WTC11 (cell line): ENCODE measurements around the gene SH3BGR. TPM values are rescaled to one million over a fixed set of nuclear protein-coding genes. Genes with fewer than 3 reads are reported as not detected.

Source experiments
- ATAC-seq: fragments of 200-7000 bp; cut with Tn5 transposase; 2 replicates; pipeline ENCODE4 v1.10.0; 2021; ENCODE audit warnings: mild to moderate bottlenecking, moderate library complexity
- CTCF ChIA-PET: fragments of 300-600 bp; sonication (Branson Sonifier 250); formaldehyde crosslinking; loops from one replicate; lab custom pipeline; 2021; ENCODE audit warnings: antibody characterized with exemption; lab: Charles Lee
- POLR2A ChIA-PET: fragments of 350-600 bp; sonication (Branson Sonifier 250); formaldehyde crosslinking; loops from one replicate; lab custom pipeline; 2021; ENCODE audit warnings: antibody characterized with exemption; lab: Charles Lee
- DNase-seq: peaks from one replicate; pipeline ENCODE4 v3.0.0; 2021; ENCODE audit warnings: low spot score
- H3K27ac Mint-ChIP-seq: 2 replicates; pipeline ENCODE4 v1.8.0; 2021; ENCODE audit warnings: mixed read lengths
- H3K27me3 Mint-ChIP-seq: 2 replicates; pipeline ENCODE4 v1.8.0; 2021; ENCODE audit warnings: low read depth, mild to moderate bottlenecking, moderate library complexity, mixed read lengths
- H3K36me3 Mint-ChIP-seq: 2 replicates; pipeline ENCODE4 v1.8.0; 2021; ENCODE audit warnings: mixed read lengths
- H3K4me1 Mint-ChIP-seq: 2 replicates; pipeline ENCODE4 v1.8.0; 2022; ENCODE audit warnings: mixed read lengths
- H3K4me3 Mint-ChIP-seq: 2 replicates; pipeline ENCODE4 v1.8.0; 2021; ENCODE audit warnings: mild to moderate bottlenecking, moderate library complexity, mixed read lengths
- H3K9me3 Mint-ChIP-seq: 2 replicates; pipeline ENCODE4 v1.8.0; 2021; ENCODE audit warnings: mixed read lengths
- ATF2 ChIP-seq: sonication (generic); formaldehyde crosslinking; IDR thresholded peaks from 2 replicates; pipeline ENCODE4 v1.8.1; 2022; ENCODE audit warnings: low read depth, missing genetic modification reagents, borderline replicate concordance
- CDX4 ChIP-seq: fragments of 250-450 bp; sonication (Bioruptor Pico); IDR thresholded peaks from 2 replicates; pipeline ENCODE4 v1.9.0; 2021; ENCODE audit warnings: moderate library complexity, mild to moderate bottlenecking, inconsistent platforms, borderline replicate concordance
- E2F5 ChIP-seq: sonication (generic); formaldehyde crosslinking; IDR thresholded peaks from 2 replicates; pipeline ENCODE4 v1.8.1; 2022; ENCODE audit warnings: mild to moderate bottlenecking, moderate library complexity, missing genetic modification reagents
- ETV6 ChIP-seq: sonication (generic); formaldehyde crosslinking; IDR thresholded peaks from 2 replicates; pipeline ENCODE4 v1.8.1; 2022; ENCODE audit warnings: mild to moderate bottlenecking, missing genetic modification reagents
- HMGXB4 ChIP-seq: sonication (generic); formaldehyde crosslinking; IDR thresholded peaks from 2 replicates; pipeline ENCODE4 v1.8.1; 2023; ENCODE audit warnings: mild to moderate bottlenecking, moderate library complexity, missing genetic modification reagents
- JAZF1 ChIP-seq: fragments of 250-450 bp; sonication (Bioruptor Pico); IDR thresholded peaks from 2 replicates; pipeline ENCODE4 v1.9.0; 2021; ENCODE audit warnings: moderate library complexity, mild to moderate bottlenecking, inconsistent platforms
- MAX ChIP-seq: sonication (generic); formaldehyde crosslinking; IDR thresholded peaks from 2 replicates; pipeline ENCODE4 v1.8.0; 2022; ENCODE audit warnings: mild to moderate bottlenecking, missing genetic modification reagents
- MYBL2 ChIP-seq: sonication (generic); formaldehyde crosslinking; IDR thresholded peaks from 2 replicates; pipeline ENCODE4 v1.8.1; 2023; ENCODE audit warnings: mild to moderate bottlenecking, moderate library complexity, missing genetic modification reagents
- NFATC4 ChIP-seq: fragments of 250-450 bp; sonication (Bioruptor Pico); IDR thresholded peaks from 2 replicates; pipeline ENCODE4 v1.9.0; 2021; ENCODE audit warnings: mild to moderate bottlenecking
- NFE2L1 ChIP-seq: sonication (generic); formaldehyde crosslinking; IDR thresholded peaks from 2 replicates; pipeline ENCODE4 v1.8.1; 2023; ENCODE audit warnings: missing genetic modification reagents
- NR2C2 ChIP-seq: sonication (generic); formaldehyde crosslinking; IDR thresholded peaks from 2 replicates; pipeline ENCODE4 v1.8.0; 2022; ENCODE audit warnings: mild to moderate bottlenecking, missing genetic modification reagents
- PRRX2 ChIP-seq: fragments of 250-450 bp; sonication (Bioruptor Pico); IDR thresholded peaks from 2 replicates; pipeline ENCODE4 v1.8.0; 2021; ENCODE audit warnings: mild to moderate bottlenecking
- USF1 ChIP-seq: sonication (generic); formaldehyde crosslinking; IDR thresholded peaks from 2 replicates; pipeline ENCODE4 v1.8.0; 2022; ENCODE audit warnings: mild to moderate bottlenecking, missing genetic modification reagents
- ZNF232 ChIP-seq: sonication (generic); formaldehyde crosslinking; IDR thresholded peaks from 2 replicates; pipeline ENCODE4 v1.8.0; 2022; ENCODE audit warnings: mild to moderate bottlenecking, missing genetic modification reagents
- ZNF425 ChIP-seq: fragments of 250-450 bp; sonication (Bioruptor Pico); conservative IDR thresholded peaks from 2 replicates; pipeline ENCODE4 v1.9.0; 2021; ENCODE audit warnings: mild to moderate bottlenecking
- ZNF512 ChIP-seq: sonication (generic); formaldehyde crosslinking; IDR thresholded peaks from 2 replicates; pipeline ENCODE4 v1.8.1; 2022; ENCODE audit warnings: missing genetic modification reagents, borderline replicate concordance
- ZSCAN18 ChIP-seq: fragments of 250-450 bp; sonication (Bioruptor Pico); IDR thresholded peaks from 2 replicates; pipeline ENCODE4 v2.1.2; 2022; ENCODE audit warnings: mild to moderate bottlenecking, moderate library complexity
- total RNA-seq: library from RNA; stranded (reverse); gene quantifications from 3 replicates; pipeline ENCODE4 v1.2.3, GENCODE V29; 2021

SH3BGR gene
- total RNA-seq, 1 experiment from 2014 or later: 3.2 TPM

GRCh38 chr21:39445321-39446269, 6.2 kb upstream of the SH3BGR start, which contains the start of gene LCA5L:
LCA5L (minus strand) TSS chr21:39445778; CDS start chr21:39428493, 17,285 bp downstream.
- peak; percentile 93 for DNase-seq
- Mint-ChIP-seq H3K4me1 (peaks cover 33% of the 10 kb centered on the region), H3K4me3 (peak within 1 kb of the TSS; percentile 94), H3K27me3 (peaks cover 7% of the 10 kb centered on the region), H3K36me3 (no peaks in the 10 kb centered on the region), H3K27ac (peak within 1 kb of the TSS; percentile 93), H3K9me3 (peaks cover 6% of the 10 kb centered on the region)
- TF ChIP-seq NFE2L1 (CRISPR knock-in tag) (peak; percentile 50), CDX4 (CRISPR knock-in tag) (0 out of 2 replicates have a peak, but pooled peaks have one; percentile 46), ZNF512 (CRISPR knock-in tag) (no peak), E2F5 (CRISPR knock-in tag) (peak; percentile 76), HMGXB4 (CRISPR knock-in tag) (peak; percentile 47; the same call in 1 of the 2 replicates), NFATC4 (CRISPR knock-in tag) (no peak), PRRX2 (no peak), JAZF1 (CRISPR knock-in tag) (no peak), ZNF232 (CRISPR knock-in tag) (0 out of 2 replicates have a peak, but pooled peaks have one; percentile 45), NR2C2 (CRISPR knock-in tag) (no peak), MYBL2 (CRISPR knock-in tag) (peak; percentile 72; the same call in 1 of the 2 replicates), ATF2 (CRISPR knock-in tag) (no peak), MAX (CRISPR knock-in tag) (peak; percentile 63; the same call in 1 of the 2 replicates), ETV6 (no peak)
- peak; percentile 83 for ATAC-seq
- ChIA-PET CTCF (interaction anchor here (1.0 to 1.1 kb wide), 2 partner anchors 58 to 436 kb away, joined by 3 read pairs; no protein-coding TSS in a partner anchor), POLR2A (no interaction called here)

GRCh38 chr21:39447264-39447663, 4.5 kb upstream of the SH3BGR start:
- H3K4me3 Mint-ChIP-seq: no peak overlapping the region
- no peak for ATAC-seq
- no peak overlapping the region for H3K27ac Mint-ChIP-seq
- ChIA-PET POLR2A (interaction anchor here (0.6 kb wide), 1 partner anchor 1124 kb away, joined by 3 read pairs; no protein-coding TSS in a partner anchor), CTCF (interaction anchor here (0.6 to 0.7 kb wide), 2 partner anchors 60 to 310 kb away, joined by 3 to 7 read pairs; no protein-coding TSS in a partner anchor)
- H3K4me1 Mint-ChIP-seq: peaks cover 43% of the 10 kb centered on the region
- H3K36me3 Mint-ChIP-seq: no peaks in the 10 kb centered on the region
- DNase-seq: no peak
- H3K27me3 Mint-ChIP-seq: peaks cover 5% of the 10 kb centered on the region
- peaks cover 6% of the 10 kb centered on the region for H3K9me3 Mint-ChIP-seq
- TF ChIP-seq ZNF425 (CRISPR knock-in tag) (no peak), CDX4 (CRISPR knock-in tag) (no peak), ZSCAN18 (CRISPR knock-in tag) (no peak), USF1 (CRISPR knock-in tag) (no peak)
